ENCODE measurements around the gene MCC. TPM values are rescaled to one million over a fixed set of nuclear protein-coding genes. Genes with fewer than 3 reads are reported as not detected.

MCC gene
- total and polyA plus RNA-seq, 2 of the 4 experiments (the other 2 are of a cell fraction): 5.0 to 20.6 TPM

GRCh38 chr5:113188436-113188835 is 299.8 kb downstream of the MCC start:
- no peak overlapping the region for H2BK120ac ChIP-seq (ENCODE audit: low read depth, low read length)
- no peak overlapping the region for H4K91ac ChIP-seq (ENCODE audit: insufficient read depth, low read depth, low read length)
- H3K27me3 ChIP-seq (ENCODE audit: control insufficient read depth, insufficient read depth, low read length): no peaks in the 10 kb centered on the region
- DNase-seq (no peak), ATAC-seq (ENCODE audit: low read depth) (no peak)
- H2AK9ac ChIP-seq (replicated peaks; ENCODE audit: low read depth, low read length, poor library complexity): no peak overlapping the region
- in situ Hi-C loops (cut with MboI; ENCODE audit: low sequenced_read_pairs): no loop called here
- POLR2A ChIA-PET (ENCODE audit: unreplicated experiment): no interaction called here
- no peak overlapping the region for H3K4me2 ChIP-seq (ENCODE audit: low read depth, low read length)
- H2BK20ac ChIP-seq (ENCODE audit: low read depth, low read length): no peak overlapping the region
- TF ChIP-seq SMC3 (IDR thresholded peaks at IDR 0.05; ENCODE audit: low read depth, low read length): no peak
- H3K56ac ChIP-seq (ENCODE audit: extremely low read depth, insufficient read depth, low read length): no peak overlapping the region
- no peak overlapping the region for H2BK15ac ChIP-seq (ENCODE audit: low read depth, low read length)
- no peak overlapping the region for H3K4me3 ChIP-seq (ENCODE audit: insufficient read depth, low read depth, low read length)
- dilution Hi-C loops (cut with HindIII; ENCODE audit: low sequenced_read_pairs, unreplicated experiment): no loop called here
- H3K36me3 ChIP-seq (ENCODE audit: control insufficient read depth, insufficient read depth, low read length): peaks cover 2% of the 10 kb centered on the region; the same call in 1 of the 2 replicates
- H3K9me3 ChIP-seq (ENCODE audit: control insufficient read depth, insufficient read depth, low read length): peaks cover 5% of the 10 kb centered on the region
- peaks cover 10% of the 10 kb centered on the region; the same call in 1 of the 2 replicates for H3K9me1 ChIP-seq (ENCODE audit: insufficient read depth, low read length)
- peaks cover 12 to 19% of the 10 kb centered on the region in 2 experiments for H3K79me1 ChIP-seq (ENCODE audit: low read depth in 1 of 2, low read length in 2 of 2)
- H4K5ac ChIP-seq (ENCODE audit: low read depth, low read length): no peak overlapping the region
- no TSS peak for BruUV-seq (replicated peaks)
- H4K8ac ChIP-seq (ENCODE audit: low read depth in 2 of 2, low read length in 2 of 2): no peak overlapping the region
- H3K14ac ChIP-seq (replicated peaks; ENCODE audit: low read depth, low read length): no peak overlapping the region
- no peak overlapping the region for H2BK5ac ChIP-seq (ENCODE audit: low read depth, low read length, poor library complexity, severe bottlenecking)
- CTCF ChIA-PET: no interaction called here
- H3K27ac ChIP-seq (ENCODE audit: insufficient read depth, low read length): no peak overlapping the region
- intact Hi-C loops (cut with micrococcal nuclease): no loop called here
- no peak overlapping the region for H3K23ac ChIP-seq (ENCODE audit: low read depth, low read length)
- H2AK5ac ChIP-seq (ENCODE audit: low read depth, low read length): no peak overlapping the region
- no peak overlapping the region for H2AFZ ChIP-seq (replicated peaks; ENCODE audit: low read length, poor library complexity)
- no peak overlapping the region for H3K4ac ChIP-seq (ENCODE audit: low read depth, low read length)
- peaks cover 2% of the 10 kb centered on the region; the same call in 1 of the 2 replicates for H3K4me1 ChIP-seq (ENCODE audit: control insufficient read depth, insufficient read depth, low read length)
- H3K9ac ChIP-seq (ENCODE audit: low read depth, low read length): no peak overlapping the region
- no peak overlapping the region for H3K18ac ChIP-seq (ENCODE audit: low read depth, low read length)
- H4K20me1 ChIP-seq (ENCODE audit: insufficient read depth, low read length): peaks cover 10% of the 10 kb centered on the region
